Measurements from ENCODE around the gene FAM120B.

Gene FAM120B

GRCh38 chr6:170288091-170288631 is 18.4 kb upstream of the FAM120B start:
- DNase-seq = no peak

GRCh38 chr6:170288852-170289179 is 17.7 kb upstream of the FAM120B start:
- DNase-seq = no peak

GRCh38 chr6:170289180-170289931 is 17.2 kb upstream of the FAM120B start:
- no peak for DNase-seq

GRCh38 chr6:170289951-170290295 is 16.6 kb upstream of the FAM120B start:
- no peak for DNase-seq

- DNase-seq = no peak
Observed at GRCh38 chr6:170290296-170291128, 16.0 kb upstream of the FAM120B start, which contains the start of gene DLL1. Gene DLL1, minus strand, starts transcription at chr6:170291078. Its CDS starts 939 bp downstream, at chr6:170290139.

- no peak for DNase-seq
Observed at GRCh38 chr6:170291271-170292110, 15.1 kb upstream of the FAM120B start.

- DNase-seq = no peak
Observed at GRCh38 chr6:170292111-170292406, 14.5 kb upstream of the FAM120B start.

GRCh38 chr6:170292407-170293158 is 14.0 kb upstream of the FAM120B start:
- no peak for DNase-seq

GRCh38 chr6:170293341-170294231 is 13.0 kb upstream of the FAM120B start:
- no peak for DNase-seq

GRCh38 chr6:170294298-170294730 is 12.2 kb upstream of the FAM120B start:
- no peak for DNase-seq

- no peak for DNase-seq
Observed at GRCh38 chr6:170294813-170295509, 11.6 kb upstream of the FAM120B start.

- DNase-seq = no peak
Observed at GRCh38 chr6:170295510-170296422, 10.8 kb upstream of the FAM120B start.

- DNase-seq = no peak
Observed at GRCh38 chr6:170296423-170296745, 10.2 kb upstream of the FAM120B start.

GRCh38 chr6:170296746-170297575 is 9.6 kb upstream of the FAM120B start:
- DNase-seq = no peak

GRCh38 chr6:170297576-170298330 is 8.8 kb upstream of the FAM120B start:
- DNase-seq = no peak

GRCh38 chr6:170298688-170299087 is 7.9 kb upstream of the FAM120B start:
- DNase-seq = no peak

- DNase-seq = no peak
Observed at GRCh38 chr6:170301184-170301583, 5.4 kb upstream of the FAM120B start.

- DNase-seq = no peak
Observed at GRCh38 chr6:170305805-170306323, 694 bp upstream of the FAM120B start.

Measured in T-helper 9 cell (primary cell).